Effector CD8-positive, alpha-beta T cell (primary cell): ENCODE results near the gene TICAM2.

Source experiments
- DNase-seq: peaks from one replicate; lab custom pipeline; 2025; lab: John Stamatoyannopoulos, UW

TICAM2 gene

GRCh38 chr5:115607935-115608334 is 5.7 kb upstream of the TICAM2 start:
- DNase-seq: no peak

GRCh38 chr5:115605436-115605835 is 3.2 kb upstream of the TICAM2 start:
- DNase-seq: no peak

- no peak for DNase-seq
Measured at GRCh38 chr5:115602591-115603125, 379 bp upstream of the TICAM2 start.

GRCh38 chr5:115600766-115601165 is 1.5 kb downstream of the TICAM2 start:
- no peak for DNase-seq

- DNase-seq: no peak
Measured at GRCh38 chr5:115599924-115600323, 2.4 kb downstream of the TICAM2 start.

GRCh38 chr5:115599502-115599901 is 2.8 kb downstream of the TICAM2 start:
- DNase-seq: no peak

- no peak for DNase-seq
Measured at GRCh38 chr5:115594128-115595047, 7.9 kb downstream of the TICAM2 start.

GRCh38 chr5:115589043-115589442 is 13.2 kb downstream of the TICAM2 start:
- no peak for DNase-seq

GRCh38 chr5:115588640-115589039 is 13.6 kb downstream of the TICAM2 start:
- DNase-seq: no peak

- DNase-seq: no peak
Measured at GRCh38 chr5:115586525-115587146, 15.6 kb downstream of the TICAM2 start.

GRCh38 chr5:115585265-115585664 is 17.0 kb downstream of the TICAM2 start:
- DNase-seq: no peak

- DNase-seq: no peak
Measured at GRCh38 chr5:115584501-115584900, 17.8 kb downstream of the TICAM2 start.

GRCh38 chr5:115583474-115583873 is 18.8 kb downstream of the TICAM2 start:
- DNase-seq: no peak

- DNase-seq: no peak
Measured at GRCh38 chr5:115580941-115581340, 21.3 kb downstream of the TICAM2 start.

- DNase-seq: no peak
Measured at GRCh38 chr5:115579747-115580173, 22.5 kb downstream of the TICAM2 start.

GRCh38 chr5:115579216-115579615 is 23.1 kb downstream of the TICAM2 start:
- DNase-seq: no peak

- no peak for DNase-seq
Measured at GRCh38 chr5:115578657-115579056, 23.6 kb downstream of the TICAM2 start.

- DNase-seq: no peak
Measured at GRCh38 chr5:115577741-115578140, 24.5 kb downstream of the TICAM2 start.

- no peak for DNase-seq
Measured at GRCh38 chr5:115577329-115577728, 24.9 kb downstream of the TICAM2 start.

GRCh38 chr5:115575167-115576070 is 26.9 kb downstream of the TICAM2 start:
- DNase-seq: no peak

- DNase-seq: no peak
Measured at GRCh38 chr5:115573133-115573532, 29.1 kb downstream of the TICAM2 start.

- no peak for DNase-seq
Measured at GRCh38 chr5:115571441-115571878, 30.8 kb downstream of the TICAM2 start.
